Measurements from ENCODE around the gene POLDIP2.

GRCh38 chr17:28339431-28339830, 17.9 kb downstream of the POLDIP2 start:
- TF ChIP-seq CTCF (IDR thresholded peaks at IDR 0.05; ENCODE audit: insufficient read depth, low read length, poor library complexity, severe bottlenecking) (no peak), EZH2phosphoT487 (conservative IDR thresholded peaks at IDR 0.05; ENCODE audit: low read length) (no peak)
